Caco-2 (cell line): ENCODE measurements around the gene INPP5D. TPM values are rescaled to one million over a fixed set of nuclear protein-coding genes. Genes with fewer than 3 reads are reported as not detected.

Experiments used
- BruUV-seq: library from RNA; stranded (reverse); fragments of 400-500 nt; replicated peaks from 2 replicates; lab custom pipeline; 2021; lab: Mats Ljungman, UMichigan
- CTCF ChIA-PET: fragments of 300-600 bp; sonication (Branson Sonifier 250); formaldehyde crosslinking; loops from one replicate; lab custom pipeline; 2022; ENCODE audit warnings: antibody characterized with exemption; lab: Charles Lee
- POLR2A ChIA-PET: fragments of 300-600 bp; sonication (Branson Sonifier 250); formaldehyde crosslinking; loops from one replicate; lab custom pipeline; 2022; ENCODE audit warnings: antibody characterized with exemption; lab: Charles Lee
- DNase-seq, 2 experiments: peaks; one replicate each; pipeline versions ENCODE4 v3.0.0 to v3.0.0-alpha.2; 2020 to 2022
- H3K27me3 ChIP-seq: replicated peaks from 2 replicates; pipeline ENCODE4 v1.6.0; 2011; ENCODE audit warnings: low read length; ENCODE audit not compliant: control insufficient read depth, insufficient read depth
- H3K36me3 ChIP-seq: 2 replicates; pipeline ENCODE4 v1.5.1; 2011; ENCODE audit warnings: low read length; ENCODE audit not compliant: control insufficient read depth, insufficient read depth
- H3K4me1 ChIP-seq: fragments of 250-450 bp; sonication (Bioruptor Pico); 2 replicates; pipeline ENCODE4 v1.5.1; 2020; ENCODE audit warnings: mild to moderate bottlenecking
- H3K4me3 ChIP-seq: 2 replicates; pipeline ENCODE4 v1.5.1; 2011; ENCODE audit warnings: low read depth, mild to moderate bottlenecking, control low read depth, low read length
- H3K9me3 ChIP-seq: fragments of 250-450 bp; sonication (Bioruptor Pico); 2 replicates; pipeline ENCODE4 v1.5.1; 2020; ENCODE audit warnings: mild to moderate bottlenecking, moderate library complexity
- H3K27ac Mint-ChIP-seq: one replicate; pipeline ENCODE4 v1.8.0; 2022; ENCODE audit warnings: mixed read lengths; ENCODE audit not compliant: unreplicated experiment
- H3K27me3 Mint-ChIP-seq: one replicate; pipeline ENCODE4 v1.8.0; 2022; ENCODE audit warnings: mixed read lengths; ENCODE audit not compliant: insufficient read depth, unreplicated experiment
- H3K36me3 Mint-ChIP-seq: one replicate; pipeline ENCODE4 v1.8.0; 2022; ENCODE audit warnings: mild to moderate bottlenecking, mixed read lengths; ENCODE audit not compliant: insufficient read depth, unreplicated experiment
- H3K4me1 Mint-ChIP-seq: one replicate; pipeline ENCODE4 v1.8.0; 2022; ENCODE audit warnings: low read depth, mixed read lengths; ENCODE audit not compliant: unreplicated experiment
- H3K4me3 Mint-ChIP-seq: one replicate; pipeline ENCODE4 v1.8.0; 2022; ENCODE audit warnings: mild to moderate bottlenecking, moderate library complexity, mixed read lengths; ENCODE audit not compliant: unreplicated experiment
- H3K9me3 Mint-ChIP-seq: one replicate; pipeline ENCODE4 v1.8.0; 2022; ENCODE audit warnings: mixed read lengths; ENCODE audit not compliant: unreplicated experiment
- CTCF ChIP-seq, 2 experiments: fragments of 200-600 bp in 1 of 2; IDR thresholded peaks; 1 replicate in 1 of 2; 2 replicates in 1 of 2; pipeline versions ENCODE4 v1.5.1 to v1.8.0; 2011 to 2022; ENCODE audit warnings: antibody characterized with exemption in 1 of 2, control low read depth in 1 of 2, inconsistent platforms in 1 of 2, low read depth in 1 of 2, low read length in 1 of 2, mild to moderate bottlenecking in 1 of 2, moderate library complexity in 1 of 2; ENCODE audit not compliant: insufficient read depth in 1 of 2, severe bottlenecking in 1 of 2, unreplicated experiment in 1 of 2
- intact Hi-C: fragments of 100-400 bp; cut with micrococcal nuclease; formaldehyde crosslinking; loops from one replicate; pipeline ENCODE4 v1.10.0; 2022; ENCODE audit not compliant: unreplicated experiment
- total RNA-seq: library from RNA; stranded (reverse); gene quantifications from 2 replicates; pipeline ENCODE4 v1.2.3, GENCODE V29; 2022

Gene INPP5D
- total RNA-seq, 1 experiment from 2014 or later = not detected

GRCh38 chr2:233079473-233079877 lies 19.3 kb downstream of the INPP5D start:
- CTCF ChIA-PET = no interaction called here
- Histone ChIP-seq H3K9me3 (no peaks in the 10 kb centered on the region), H3K36me3 (no peaks in the 10 kb centered on the region), H3K4me3 (no peak overlapping the region), H3K4me1 (no peaks in the 10 kb centered on the region), H3K27me3 (no peaks in the 10 kb centered on the region)
- TF ChIP-seq CTCF (IDR thresholded peaks at IDR 0.05; ENCODE audit: insufficient read depth in 1 of 2, low read depth in 1 of 2, low read length in 1 of 2, severe bottlenecking in 1 of 2, unreplicated experiment in 1 of 2) = no peak
- no peaks in the 10 kb centered on the region for H3K9me3 Mint-ChIP-seq
- no peak overlapping the region for H3K4me3 Mint-ChIP-seq
- no TSS peak for BruUV-seq
- POLR2A ChIA-PET = no interaction called here
- intact Hi-C loops = no loop called here
- H3K27ac Mint-ChIP-seq = no peak overlapping the region
- H3K4me1 Mint-ChIP-seq = no peaks in the 10 kb centered on the region
- no peaks in the 10 kb centered on the region for H3K27me3 Mint-ChIP-seq
- H3K36me3 Mint-ChIP-seq = no peaks in the 10 kb centered on the region
- DNase-seq = no peak

GRCh38 chr2:233079953-233080835 lies 20.1 kb downstream of the INPP5D start:
- no peak overlapping the region for H3K4me3 Mint-ChIP-seq
- no peaks in the 10 kb centered on the region for H3K4me1 ChIP-seq
- no peak for DNase-seq
- H3K4me1 Mint-ChIP-seq = no peaks in the 10 kb centered on the region
- no peaks in the 10 kb centered on the region for H3K27me3 Mint-ChIP-seq
- intact Hi-C loops = no loop called here
- CTCF ChIA-PET = no interaction called here
- H3K27ac Mint-ChIP-seq = no peak overlapping the region
- H3K4me3 ChIP-seq = no peak overlapping the region
- no peaks in the 10 kb centered on the region for H3K9me3 Mint-ChIP-seq
- TF ChIP-seq CTCF (IDR thresholded peaks at IDR 0.05; ENCODE audit: insufficient read depth in 1 of 2, low read depth in 1 of 2, low read length in 1 of 2, severe bottlenecking in 1 of 2, unreplicated experiment in 1 of 2) = no peak
- no TSS peak for BruUV-seq
- H3K9me3 ChIP-seq = no peaks in the 10 kb centered on the region
- H3K36me3 Mint-ChIP-seq = no peaks in the 10 kb centered on the region
- H3K36me3 ChIP-seq = no peaks in the 10 kb centered on the region
- POLR2A ChIA-PET = no interaction called here
- H3K27me3 ChIP-seq = no peaks in the 10 kb centered on the region

- no peaks in the 10 kb centered on the region for H3K4me1 ChIP-seq
- no peaks in the 10 kb centered on the region for H3K9me3 Mint-ChIP-seq
- no peak overlapping the region for H3K27ac Mint-ChIP-seq
- no peak for TF ChIP-seq CTCF (IDR thresholded peaks at IDR 0.05; ENCODE audit: insufficient read depth in 1 of 2, low read depth in 1 of 2, low read length in 1 of 2, severe bottlenecking in 1 of 2, unreplicated experiment in 1 of 2)
- H3K9me3 ChIP-seq = no peaks in the 10 kb centered on the region
- ChIA-PET POLR2A (no interaction called here), CTCF (no interaction called here)
- H3K36me3 Mint-ChIP-seq = no peaks in the 10 kb centered on the region
- H3K4me3 Mint-ChIP-seq = no peak overlapping the region
- DNase-seq = no peak
- BruUV-seq = no TSS peak
- H3K4me1 Mint-ChIP-seq = no peaks in the 10 kb centered on the region
- no peaks in the 10 kb centered on the region for H3K27me3 ChIP-seq
- no peaks in the 10 kb centered on the region for H3K36me3 ChIP-seq
- intact Hi-C loops = no loop called here
- H3K27me3 Mint-ChIP-seq = peaks cover 3% of the 10 kb centered on the region
- no peak overlapping the region for H3K4me3 ChIP-seq
These were observed 20.7 kb downstream of the INPP5D start for GRCh38 chr2:233080836-233081229.
